Erythroblast (primary cell): ENCODE measurements around the gene PHF1.

Experiments used
- GATA1 ChIP-seq: IDR thresholded peaks from 2 replicates; pipeline ENCODE4 v1.6.1; 2011; ENCODE audit warnings: low read depth, mild to moderate bottlenecking, control low read depth, low read length, moderate library complexity
- POLR2A ChIP-seq: IDR thresholded peaks from 2 replicates; pipeline ENCODE4 v1.6.1; 2011; ENCODE audit warnings: mild to moderate bottlenecking, low read length

DNA sequence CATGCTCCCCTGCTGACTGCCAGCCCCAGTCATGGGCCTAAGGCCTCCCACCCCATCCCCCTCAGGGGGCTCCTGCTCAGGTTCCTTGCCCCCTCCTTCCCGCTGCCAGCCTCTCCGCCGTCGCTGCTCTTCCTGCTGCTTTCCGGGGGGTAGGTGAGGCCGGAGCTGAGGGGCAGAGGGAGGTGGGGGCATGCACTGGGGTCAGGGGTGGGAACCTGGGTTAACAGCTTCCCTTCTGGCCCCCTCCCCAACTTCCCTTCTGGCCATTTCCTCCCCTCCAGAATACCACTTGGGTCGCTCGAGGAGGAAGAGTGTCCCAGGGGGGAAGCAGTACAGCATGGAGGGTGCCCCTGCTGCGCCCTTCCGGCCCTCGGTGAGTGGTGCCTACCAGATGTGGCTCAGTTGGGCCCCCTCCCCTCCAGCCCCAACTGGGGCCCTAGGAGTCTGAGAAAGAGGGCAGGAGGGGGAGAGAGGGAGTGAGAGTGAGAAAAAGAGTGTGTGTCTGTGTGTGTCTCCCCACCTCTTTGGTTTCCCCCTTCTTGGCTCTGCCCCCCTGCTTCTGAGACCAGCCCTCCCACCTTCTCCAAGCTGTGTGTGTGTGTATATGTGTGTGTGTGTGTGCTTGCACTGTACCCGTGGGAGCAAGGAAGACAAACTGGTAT is 21.2 kb downstream of the PHF1 start:
- no peak for TF ChIP-seq POLR2A
- no peak for TF ChIP-seq GATA1
